Trophoblast cell (in vitro differentiated cells and primary cell): ENCODE results near the gene STYX.
A peak's percentile ranks its signal among the peaks of the same experiment; 100 is the strongest.
"Not testable (repeated sequence)": the region's sequence is repeated elsewhere in the genome, so short reads cannot be mapped to it uniquely, and the experiment has no call there.

ENCODE experiments used
- DNase-seq, 2 donors: peaks; one replicate each; pipeline ENCODE4 v3.0.0-alpha.2; 2016
- H2AFZ ChIP-seq: 2 replicates; pipeline ENCODE4 v1.6.1; 2013; ENCODE audit warnings: low read length, moderate library complexity, mild to moderate bottlenecking; ENCODE audit not compliant: insufficient read depth, poor library complexity
- H2AK5ac ChIP-seq: 2 replicates; pipeline ENCODE4 v1.6.1; 2013; ENCODE audit warnings: mild to moderate bottlenecking, low read length
- H2BK120ac ChIP-seq: 2 replicates; pipeline ENCODE4 v1.6.1; 2013; ENCODE audit warnings: low read length, mild to moderate bottlenecking, moderate library complexity; ENCODE audit not compliant: insufficient read depth, poor library complexity
- H2BK12ac ChIP-seq: 2 replicates; pipeline ENCODE4 v1.6.1; 2013; ENCODE audit warnings: mild to moderate bottlenecking, low read length, moderate library complexity
- H2BK5ac ChIP-seq: 2 replicates; pipeline ENCODE4 v1.6.1; 2013; ENCODE audit warnings: low read length, low read depth, moderate library complexity, mild to moderate bottlenecking; ENCODE audit not compliant: poor library complexity
- H3K14ac ChIP-seq: 2 replicates; pipeline ENCODE4 v1.6.1; 2013; ENCODE audit warnings: mild to moderate bottlenecking, low read length
- H3K18ac ChIP-seq: 2 replicates; pipeline ENCODE4 v1.6.1; 2013; ENCODE audit warnings: mild to moderate bottlenecking, low read length
- H3K23ac ChIP-seq: 2 replicates; pipeline ENCODE4 v1.6.1; 2013; ENCODE audit warnings: low read length
- H3K27ac ChIP-seq: 2 replicates; pipeline ENCODE4 v1.5.1; 2013; ENCODE audit warnings: low read depth, mild to moderate bottlenecking, inconsistent platforms, low read length, moderate library complexity
- H3K27me3 ChIP-seq: 2 replicates; pipeline ENCODE4 v1.6.1; 2013; ENCODE audit warnings: inconsistent platforms, mild to moderate bottlenecking, low read length, moderate library complexity; ENCODE audit not compliant: insufficient read depth
- H3K36me3 ChIP-seq, 2 experiments: 1 replicate in 1 of 2; 2 replicates in 1 of 2; pipeline ENCODE4 v1.6.1; 2013; ENCODE audit warnings: low read length in 2 of 2, mild to moderate bottlenecking in 2 of 2, moderate library complexity in 1 of 2; ENCODE audit not compliant: insufficient read depth in 2 of 2, control insufficient read depth in 1 of 2
- H3K4ac ChIP-seq: 2 replicates; pipeline ENCODE4 v1.6.1; 2013; ENCODE audit warnings: low read depth, mild to moderate bottlenecking, low read length, moderate library complexity
- H3K4me1 ChIP-seq, 2 experiments: 1 replicate in 1 of 2; 2 replicates in 1 of 2; pipeline ENCODE4 v1.6.1; 2013; ENCODE audit warnings: low read length in 2 of 2, mild to moderate bottlenecking in 2 of 2, moderate library complexity in 1 of 2; ENCODE audit not compliant: insufficient read depth in 2 of 2, control insufficient read depth in 1 of 2
- H3K4me2 ChIP-seq: 2 replicates; pipeline ENCODE4 v1.6.1; 2013; ENCODE audit warnings: inconsistent platforms, mild to moderate bottlenecking, low read length, moderate library complexity
- H3K4me3 ChIP-seq: 2 replicates; pipeline ENCODE4 v1.5.1; 2013; ENCODE audit warnings: mild to moderate bottlenecking, low read depth, low read length, inconsistent platforms
- H3K79me1 ChIP-seq: one replicate; pipeline ENCODE4 v1.6.1; 2013; ENCODE audit warnings: low read length
- H3K79me2 ChIP-seq: 2 replicates; pipeline ENCODE4 v1.6.1; 2013; ENCODE audit warnings: low read length, mild to moderate bottlenecking; ENCODE audit not compliant: control insufficient read depth, insufficient read depth, poor library complexity
- H3K9ac ChIP-seq: 2 replicates; pipeline ENCODE4 v1.6.1; 2013; ENCODE audit warnings: mild to moderate bottlenecking, low read length
- H3K9me3 ChIP-seq: 2 replicates; pipeline ENCODE4 v1.6.1; 2013; ENCODE audit warnings: low read depth, mild to moderate bottlenecking, control low read depth, inconsistent platforms, low read length; ENCODE audit not compliant: insufficient read depth
- H4K12ac ChIP-seq: 2 replicates; pipeline ENCODE4 v1.6.1; 2013; ENCODE audit warnings: low read depth, mild to moderate bottlenecking, low read length, moderate library complexity
- H4K8ac ChIP-seq: 2 replicates; pipeline ENCODE4 v1.6.1; 2013; ENCODE audit warnings: low read depth, mild to moderate bottlenecking, low read length, moderate library complexity
- H4K91ac ChIP-seq: one replicate; pipeline ENCODE4 v1.6.1; 2013; ENCODE audit warnings: low read depth, mild to moderate bottlenecking, low read length, moderate library complexity
- whole genome bisulfite sequencing: extraction: QIAGEN DNeasy Blood & Tissue Kit; methylation state at CpG from one replicate; pipeline ENCODE4 v1.1.7; 2013; ENCODE audit warnings: missing lambda C conversion rate; ENCODE audit not compliant: insufficient read length, insufficient coverage; ENCODE audit errors: extremely low coverage; 5-methylcytosine and 5-hydroxymethylcytosine counted together

STYX gene

DNA sequence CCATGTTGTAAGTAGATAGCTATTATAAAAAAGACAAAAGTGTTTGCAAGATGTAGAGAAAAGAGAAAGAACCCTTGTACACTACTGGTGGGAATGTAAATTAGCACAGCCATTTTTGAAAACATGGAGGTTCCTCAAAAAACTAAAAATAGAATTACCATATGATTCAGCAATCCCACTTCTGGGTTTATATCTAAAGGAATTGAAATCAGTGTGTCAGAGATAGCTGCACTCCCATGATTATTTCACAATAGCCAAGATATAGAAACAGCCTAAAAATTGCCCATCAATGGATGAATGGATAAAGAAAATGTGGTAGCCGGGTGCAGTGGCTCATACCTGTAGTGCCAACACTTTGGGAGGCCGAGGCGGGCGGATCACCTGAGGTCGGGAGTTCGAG is 13.8 kb upstream of the STYX start:
- peaks cover 34 to 38% of the 10 kb centered on the region in 2 experiments for H3K36me3 ChIP-seq
- no peak overlapping the region for H3K14ac ChIP-seq
- no peak overlapping the region for H3K4ac ChIP-seq
- no CpG with 5 or more reads among the region's 6 CpGs for WGBS
- H3K18ac ChIP-seq: no peak overlapping the region
- H4K8ac ChIP-seq: no peak overlapping the region
- no peak overlapping the region for H3K27ac ChIP-seq
- no peak overlapping the region for H3K4me2 ChIP-seq
- H3K79me2 ChIP-seq: no peaks in the 10 kb centered on the region
- no peaks in the 10 kb centered on the region for H3K79me1 ChIP-seq
- DNase-seq: no peak
- H2BK12ac ChIP-seq: no peak overlapping the region
- H3K4me3 ChIP-seq: no peak overlapping the region
- H3K27me3 ChIP-seq: no peaks in the 10 kb centered on the region
- no peak overlapping the region for H4K91ac ChIP-seq
- no peaks in the 10 kb centered on the region for H3K9me3 ChIP-seq
- no peak overlapping the region for H3K23ac ChIP-seq
- no peaks in the 10 kb centered on the region for H3K4me1 ChIP-seq
- no peak overlapping the region for H4K12ac ChIP-seq
- no peak overlapping the region for H2BK5ac ChIP-seq
- no peak overlapping the region for H2AFZ ChIP-seq
- no peak overlapping the region for H2BK120ac ChIP-seq
- H3K9ac ChIP-seq: no peak overlapping the region
- H2AK5ac ChIP-seq: no peak overlapping the region

DNA sequence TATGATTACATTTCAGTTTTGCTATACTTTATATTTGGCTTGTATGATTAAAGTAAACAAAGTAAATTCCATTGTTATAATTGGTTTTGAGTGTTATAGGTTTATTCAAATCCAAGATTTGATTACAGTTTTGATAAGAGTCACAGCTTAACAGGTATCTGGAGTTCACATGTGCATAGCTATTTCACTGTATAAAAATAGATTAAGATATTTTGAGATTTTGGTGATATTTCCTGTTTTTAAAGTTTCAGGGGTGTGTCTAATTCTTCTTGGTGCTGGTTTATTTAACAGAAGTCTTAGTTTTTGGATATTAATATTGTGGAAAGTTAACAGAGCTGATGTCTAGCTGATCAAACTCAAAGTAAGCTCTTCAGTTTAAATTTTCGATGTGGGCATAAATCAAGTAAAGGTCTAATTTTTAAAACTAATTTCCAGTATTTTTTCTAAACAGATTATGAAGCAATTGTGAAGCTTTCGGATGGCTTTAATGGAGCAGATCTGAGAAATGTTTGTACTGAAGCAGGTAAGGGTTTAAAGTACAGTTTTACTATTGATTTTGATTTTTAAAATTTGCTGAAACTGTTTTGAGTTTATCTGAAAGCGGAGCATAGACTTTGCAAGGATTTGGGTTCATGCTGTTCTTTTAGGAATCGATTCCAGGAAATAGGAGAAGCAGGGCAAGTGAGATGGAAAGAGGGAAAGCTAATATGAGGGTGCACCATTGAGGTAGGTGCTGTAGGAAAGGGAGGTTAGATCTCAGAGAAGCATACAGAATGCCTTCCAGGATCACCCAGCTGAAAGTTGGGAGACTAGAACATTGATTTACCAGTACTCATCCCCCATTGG is 6.2 kb upstream of the STYX start:
- Histone ChIP-seq H3K9ac (no peak overlapping the region), H3K79me2 (no peaks in the 10 kb centered on the region), H4K12ac (no peak overlapping the region), H3K4ac (no peak overlapping the region), H4K8ac (no peak overlapping the region), H2AFZ (no peak overlapping the region), H3K9me3 (no peaks in the 10 kb centered on the region), H3K4me2 (no peak overlapping the region), H3K27me3 (no peaks in the 10 kb centered on the region), H3K79me1 (no peaks in the 10 kb centered on the region), H2BK120ac (no peak overlapping the region), H4K91ac (no peak overlapping the region), H3K4me1 (no peaks in the 10 kb centered on the region), H3K4me3 (no peak overlapping the region), H3K14ac (no peak overlapping the region), H3K27ac (no peak overlapping the region), H2BK12ac (no peak overlapping the region), H2BK5ac (no peak overlapping the region), H2AK5ac (no peak overlapping the region), H3K36me3 (peaks cover 21 to 30% of the 10 kb centered on the region in 2 experiments), H3K23ac (peak overlapping the region; percentile 66), H3K18ac (no peak overlapping the region)
- WGBS: no CpG with 5 or more reads among the region's 4 CpGs
- DNase-seq: no peak

DNA sequence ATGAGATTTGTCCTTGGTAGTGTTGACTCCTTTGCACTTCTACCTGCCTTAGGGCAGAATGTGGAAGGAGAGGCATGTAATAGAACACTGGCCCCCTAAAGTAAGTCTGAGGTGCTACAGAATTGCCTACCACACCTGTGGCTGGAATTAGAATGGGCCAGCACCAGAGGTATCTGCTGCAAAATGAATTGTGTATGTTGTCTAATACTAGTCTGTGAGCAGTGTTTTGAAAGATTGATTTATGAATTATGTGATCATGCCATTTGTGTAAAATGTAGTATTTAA is 5.7 kb upstream of the STYX start:
- no peak overlapping the region for H3K4ac ChIP-seq
- no peak overlapping the region for H4K8ac ChIP-seq
- peaks cover 24 to 30% of the 10 kb centered on the region in 2 experiments for H3K36me3 ChIP-seq
- no peak overlapping the region for H3K4me2 ChIP-seq
- H3K4me3 ChIP-seq: no peak overlapping the region
- H3K27ac ChIP-seq: no peak overlapping the region
- no peak overlapping the region for H2BK120ac ChIP-seq
- H2BK12ac ChIP-seq: no peak overlapping the region
- H3K4me1 ChIP-seq: no peaks in the 10 kb centered on the region
- no peaks in the 10 kb centered on the region for H3K27me3 ChIP-seq
- no peak overlapping the region for H4K91ac ChIP-seq
- H3K23ac ChIP-seq: no peak overlapping the region
- no peak overlapping the region for H4K12ac ChIP-seq
- H3K14ac ChIP-seq: no peak overlapping the region
- no peak overlapping the region for H2AK5ac ChIP-seq
- H3K18ac ChIP-seq: no peak overlapping the region
- no peaks in the 10 kb centered on the region for H3K79me2 ChIP-seq
- no peaks in the 10 kb centered on the region for H3K9me3 ChIP-seq
- DNase-seq: no peak
- H3K79me1 ChIP-seq: no peaks in the 10 kb centered on the region
- no peak overlapping the region for H3K9ac ChIP-seq
- no peak overlapping the region for H2AFZ ChIP-seq
- no peak overlapping the region for H2BK5ac ChIP-seq

DNA sequence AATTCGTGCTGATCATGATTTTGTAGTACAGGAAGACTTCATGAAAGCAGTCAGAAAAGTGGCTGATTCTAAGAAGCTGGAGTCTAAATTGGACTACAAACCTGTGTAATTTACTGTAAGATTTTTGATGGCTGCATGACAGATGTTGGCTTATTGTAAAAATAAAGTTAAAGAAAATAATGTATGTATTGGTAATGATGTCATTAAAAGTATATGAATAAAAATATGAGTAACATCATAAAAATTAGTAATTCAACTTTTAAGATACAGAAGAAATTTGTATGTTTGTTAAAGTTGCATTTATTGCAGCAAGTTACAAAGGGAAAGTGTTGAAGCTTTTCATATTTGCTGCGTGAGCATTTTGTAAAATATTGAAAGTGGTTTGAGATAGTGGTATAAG is 2.5 kb upstream of the STYX start:
- not testable (repeated sequence) for H3K79me1 ChIP-seq, H2BK120ac ChIP-seq, H2AFZ ChIP-seq, H2AK5ac ChIP-seq, H3K9me3 ChIP-seq, H3K4me3 ChIP-seq, H3K27ac ChIP-seq, H4K91ac ChIP-seq, H3K4me2 ChIP-seq, H3K18ac ChIP-seq, H2BK5ac ChIP-seq, H3K27me3 ChIP-seq, H3K4me1 ChIP-seq, H3K14ac ChIP-seq, H3K4ac ChIP-seq, H3K23ac ChIP-seq, H2BK12ac ChIP-seq, H4K12ac ChIP-seq, DNase-seq, H4K8ac ChIP-seq, H3K9ac ChIP-seq
- WGBS: no CpG with 5 or more reads among the region's 2 CpGs
- H3K79me2 ChIP-seq: peaks cover 10% of the 10 kb centered on the region
- H3K36me3 ChIP-seq: peaks cover 12 to 19% of the 10 kb centered on the region in 2 experiments
